SK-N-MC (cell line): ENCODE data around the gene TNIP1.

Experiments
- DNase-seq: peaks from one replicate; pipeline ENCODE4 v3.0.0-alpha.2; 2011; ENCODE audit warnings: low read depth, low spot score
- H3K27ac ChIP-seq: fragments of 200-600 bp; sonication (generic); 2 replicates; pipeline ENCODE4 v1.5.1; 2016; ENCODE audit warnings: mixed run types
- H3K36me3 ChIP-seq: fragments of 200-600 bp; sonication (generic); 2 replicates; pipeline ENCODE4 v1.6.1; 2017; ENCODE audit warnings: antibody characterized with exemption, low read length, mixed read lengths; ENCODE audit not compliant: insufficient read depth
- H3K4me3 ChIP-seq: fragments of 200-600 bp; sonication (generic); 2 replicates; pipeline ENCODE4 v1.5.1; 2016
- H3K9ac ChIP-seq: fragments of 200-600 bp; sonication (generic); 2 replicates; pipeline ENCODE4 v1.8.0; 2017; ENCODE audit warnings: mixed run types, mixed read lengths; ENCODE audit not compliant: insufficient read length
- H3K9me3 ChIP-seq: fragments of 200-600 bp; sonication (generic); 2 replicates; pipeline ENCODE4 v1.6.1; 2017; ENCODE audit warnings: low read depth, mild to moderate bottlenecking, antibody characterized with exemption, low read length, moderate library complexity, mixed read lengths
- EZH2 ChIP-seq: fragments of 200-600 bp; sonication (generic); IDR thresholded peaks from one replicate; pipeline ENCODE4 v1.6.1; 2017; ENCODE audit warnings: antibody characterized with exemption
- FOXP2 ChIP-seq: optimal IDR thresholded peaks from 2 replicates; pipeline ENCODE3; 2011; ENCODE audit warnings: mild to moderate bottlenecking, moderate library complexity; ENCODE audit not compliant: insufficient read depth; ENCODE audit errors: extremely low read length, control extremely low read depth
- POLR2AphosphoS5 ChIP-seq: IDR thresholded peaks from 2 replicates; pipeline ENCODE4 v1.6.1; 2012; ENCODE audit warnings: mild to moderate bottlenecking, low read depth, low read length, borderline replicate concordance

The TNIP1 gene

DNA sequence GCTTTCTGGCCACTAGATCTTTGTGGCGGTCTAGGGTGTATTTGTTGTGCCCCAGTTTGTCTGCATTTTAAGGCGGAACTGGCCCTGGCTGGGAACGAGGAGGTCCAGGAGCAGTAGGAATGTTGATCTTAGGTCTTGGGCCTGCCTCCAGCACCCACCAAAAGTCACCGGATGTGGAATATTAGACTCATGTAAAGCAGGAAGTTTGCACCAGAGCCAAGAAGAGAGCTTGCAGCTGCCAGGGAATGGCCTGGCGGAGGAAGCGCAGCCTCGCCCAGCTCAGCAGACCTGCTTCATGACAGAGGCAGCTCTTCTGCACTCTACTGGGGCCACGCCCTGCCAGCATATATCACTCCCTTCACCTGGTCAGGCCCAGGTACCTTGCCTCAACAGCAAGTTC is 57.2 kb downstream of the TNIP1 start:
- Histone ChIP-seq H3K9ac (no peak overlapping the region), H3K27ac (no peak overlapping the region), H3K4me3 (no peak overlapping the region), H3K36me3 (no peaks in the 10 kb centered on the region), H3K9me3 (no peaks in the 10 kb centered on the region)
- DNase-seq = no peak
- TF ChIP-seq POLR2AphosphoS5 = no peak
- no peak for TF ChIP-seq FOXP2
- TF ChIP-seq EZH2 = no peak

GRCh38 chr5:151023047-151023615 is 57.7 kb downstream of the TNIP1 start:
- no peak overlapping the region for H3K9ac ChIP-seq
- no peak overlapping the region for H3K27ac ChIP-seq
- H3K4me3 ChIP-seq = no peak overlapping the region
- H3K36me3 ChIP-seq = no peaks in the 10 kb centered on the region
- no peak for TF ChIP-seq POLR2AphosphoS5
- H3K9me3 ChIP-seq = no peaks in the 10 kb centered on the region
- DNase-seq = no peak

DNA sequence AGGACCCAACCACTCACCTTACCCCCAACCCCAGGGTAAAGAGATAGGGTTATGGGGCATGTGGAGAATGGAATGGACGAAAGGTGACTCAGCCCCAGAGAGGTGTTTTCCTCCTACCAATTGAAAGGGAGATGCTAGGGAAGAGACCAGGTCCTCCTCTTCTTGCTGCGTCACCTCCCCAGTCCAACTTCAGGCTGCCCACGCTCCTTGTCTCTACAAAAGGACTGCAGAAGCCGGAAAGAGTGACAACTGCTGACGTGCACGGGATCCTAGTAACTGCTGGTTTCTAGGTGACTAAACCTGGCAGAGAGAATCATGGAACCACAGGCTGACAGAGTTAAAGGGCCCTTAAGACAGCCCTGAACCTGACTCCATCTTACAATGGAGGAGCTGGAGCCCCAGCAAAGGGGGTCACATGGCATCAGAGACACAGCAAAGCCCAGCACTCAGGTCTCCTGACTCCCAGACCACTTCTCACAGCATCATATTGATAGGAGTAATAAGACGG is 58.3 kb downstream of the TNIP1 start:
- DNase-seq = no peak
- TF ChIP-seq POLR2AphosphoS5 (no peak), FOXP2 (no peak), EZH2 (no peak)
- Histone ChIP-seq H3K9me3 (no peaks in the 10 kb centered on the region), H3K36me3 (no peaks in the 10 kb centered on the region), H3K4me3 (no peak overlapping the region), H3K9ac (no peak overlapping the region), H3K27ac (no peak overlapping the region)

DNA sequence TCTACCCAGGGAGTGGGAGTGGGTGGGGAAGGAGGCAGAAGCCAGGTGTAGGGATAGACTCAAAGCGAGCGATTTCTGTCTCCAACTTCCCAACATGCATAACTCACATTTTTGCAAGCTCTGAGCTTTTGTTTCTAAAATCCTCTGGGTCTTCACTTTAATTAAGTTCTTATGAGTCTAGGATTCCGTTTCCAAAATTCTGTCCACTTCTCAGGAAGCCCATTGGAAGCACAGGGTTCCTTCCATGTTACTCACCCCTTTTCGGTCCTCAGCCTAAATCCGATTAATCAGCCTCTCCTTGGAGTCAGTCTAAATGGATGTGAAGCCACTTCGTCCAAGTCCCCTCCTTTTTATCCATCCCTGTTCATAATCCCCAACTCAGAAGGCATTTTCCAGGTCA is 59.1 kb downstream of the TNIP1 start:
- Histone ChIP-seq H3K9me3 (no peaks in the 10 kb centered on the region), H3K27ac (no peak overlapping the region), H3K36me3 (no peaks in the 10 kb centered on the region), H3K9ac (no peak overlapping the region), H3K4me3 (no peak overlapping the region)
- TF ChIP-seq EZH2 = no peak
- no peak for TF ChIP-seq POLR2AphosphoS5
- no peak for TF ChIP-seq FOXP2
- no peak for DNase-seq

GRCh38 chr5:151020304-151021110 is 60.3 kb downstream of the TNIP1 start, which contains the start of gene GPX3:
Gene GPX3, plus strand, starts transcription at chr5:151020591. Its CDS starts 64 bp downstream, at chr5:151020655.
- Histone ChIP-seq H3K4me3 (no peak within 1 kb of the TSS), H3K27ac (no peak within 1 kb of the TSS), H3K36me3 (no peaks in the 10 kb centered on the region), H3K9me3 (no peaks in the 10 kb centered on the region), H3K9ac (no peak within 1 kb of the TSS)
- TF ChIP-seq FOXP2 (no peak), EZH2 (no peak), POLR2AphosphoS5 (no peak)
- no peak for DNase-seq

DNA sequence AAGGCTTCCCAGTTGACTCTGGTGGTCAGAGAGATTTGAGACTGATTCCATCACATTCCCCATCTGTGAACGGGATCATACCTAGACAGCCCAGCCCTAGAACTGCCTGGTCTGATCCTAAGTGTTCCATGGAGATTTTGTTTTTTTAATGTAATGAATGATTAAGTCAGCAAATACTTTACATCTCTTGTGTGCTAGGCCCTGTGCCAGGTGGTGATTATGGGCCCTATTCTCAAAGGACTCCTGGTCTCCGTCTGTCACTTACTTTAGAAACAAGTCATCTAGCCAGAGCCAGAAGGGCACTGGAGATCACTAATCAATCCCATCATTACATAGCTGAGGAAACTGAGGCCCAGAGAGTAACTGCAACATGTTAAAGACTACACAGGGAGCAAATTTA is 61.5 kb downstream of the TNIP1 start:
- Histone ChIP-seq H3K9ac (no peak overlapping the region), H3K4me3 (no peak overlapping the region), H3K9me3 (no peaks in the 10 kb centered on the region), H3K36me3 (no peaks in the 10 kb centered on the region), H3K27ac (no peak overlapping the region)
- TF ChIP-seq EZH2 (no peak), FOXP2 (no peak), POLR2AphosphoS5 (no peak)
- no peak for DNase-seq

- no peak overlapping the region for H3K27ac ChIP-seq
- H3K36me3 ChIP-seq = no peaks in the 10 kb centered on the region
- TF ChIP-seq EZH2 = no peak
- no peak for TF ChIP-seq POLR2AphosphoS5
- no peak overlapping the region for H3K9ac ChIP-seq
- no peak for DNase-seq
- no peak overlapping the region for H3K4me3 ChIP-seq
- no peaks in the 10 kb centered on the region for H3K9me3 ChIP-seq
These were observed 62.0 kb downstream of the TNIP1 start for GRCh38 chr5:151018846-151019245.

DNA sequence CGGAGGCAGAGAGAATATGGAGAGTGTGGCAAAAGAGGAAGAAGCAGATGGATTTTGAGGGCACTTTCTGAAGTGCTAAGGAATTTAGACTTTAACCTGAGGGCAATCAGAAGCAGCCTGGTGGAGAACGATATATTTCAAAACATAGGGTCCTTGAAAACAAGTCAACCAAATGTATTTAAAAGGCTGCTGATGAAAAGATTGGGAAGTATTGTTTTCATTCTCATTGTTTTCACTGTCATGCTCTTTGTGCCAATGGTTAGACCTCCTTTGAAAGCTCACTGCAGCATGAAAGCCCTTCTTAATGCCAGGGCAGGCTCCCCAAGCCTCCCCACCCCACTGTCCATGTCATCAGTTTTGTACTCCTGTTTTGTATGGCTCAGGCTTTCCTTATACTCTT is 62.9 kb downstream of the TNIP1 start:
- H3K4me3 ChIP-seq = no peak overlapping the region
- no peaks in the 10 kb centered on the region for H3K36me3 ChIP-seq
- no peak for DNase-seq
- H3K9me3 ChIP-seq = no peaks in the 10 kb centered on the region
- no peak for TF ChIP-seq EZH2
- no peak for TF ChIP-seq FOXP2
- no peak overlapping the region for H3K9ac ChIP-seq
- no peak overlapping the region for H3K27ac ChIP-seq
